Inflammatory macrophage treated with lipopolysaccharide for 1 hour (primary cell): ENCODE results near the gene CASKIN1.

Source experiments
- DNase-seq, 2 donors: peaks; one replicate each; pipeline ENCODE4 v3.0.0-alpha.2; 2020 to 2022

The CASKIN1 gene

DNA sequence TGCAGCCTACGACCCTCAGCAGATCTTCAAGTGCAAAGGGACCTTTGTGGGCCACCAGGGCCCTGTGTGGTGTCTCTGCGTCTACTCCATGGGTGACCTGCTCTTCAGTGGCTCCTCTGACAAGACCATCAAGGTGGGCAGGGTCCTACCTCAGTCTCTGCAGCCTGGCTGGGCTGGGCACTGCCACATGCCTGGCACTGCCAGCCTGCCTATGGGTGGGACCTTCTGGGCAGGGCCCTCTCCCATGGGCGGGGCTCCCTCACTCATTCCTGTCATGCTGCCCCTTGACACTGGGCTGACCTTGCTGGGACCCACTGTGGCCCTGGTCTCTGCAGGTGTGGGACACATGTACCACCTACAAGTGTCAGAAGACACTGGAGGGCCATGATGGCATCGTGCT lies 22.5 kb downstream of the CASKIN1 start:
- DNase-seq = no peak

DNA sequence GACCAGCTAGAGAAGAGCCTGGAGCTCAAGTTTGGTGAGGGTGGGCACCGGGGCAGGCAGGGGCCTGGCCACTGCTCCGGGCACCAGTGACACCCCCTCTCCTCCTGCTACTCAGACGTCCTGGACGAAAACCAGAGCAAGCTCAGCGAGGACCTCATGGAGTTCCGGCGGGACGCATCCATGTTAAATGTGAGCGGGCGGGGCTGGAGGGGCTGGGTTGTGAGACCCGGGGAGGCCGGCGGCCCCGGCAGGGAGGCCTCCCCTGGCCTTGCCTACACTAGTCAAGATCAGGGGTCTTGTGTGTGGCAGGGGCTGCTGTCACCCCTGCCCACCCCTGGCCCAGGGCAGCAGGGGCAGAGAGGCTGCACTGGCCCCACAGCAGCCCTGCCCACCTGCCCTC lies 23.0 kb downstream of the CASKIN1 start:
- DNase-seq = no peak

DNA sequence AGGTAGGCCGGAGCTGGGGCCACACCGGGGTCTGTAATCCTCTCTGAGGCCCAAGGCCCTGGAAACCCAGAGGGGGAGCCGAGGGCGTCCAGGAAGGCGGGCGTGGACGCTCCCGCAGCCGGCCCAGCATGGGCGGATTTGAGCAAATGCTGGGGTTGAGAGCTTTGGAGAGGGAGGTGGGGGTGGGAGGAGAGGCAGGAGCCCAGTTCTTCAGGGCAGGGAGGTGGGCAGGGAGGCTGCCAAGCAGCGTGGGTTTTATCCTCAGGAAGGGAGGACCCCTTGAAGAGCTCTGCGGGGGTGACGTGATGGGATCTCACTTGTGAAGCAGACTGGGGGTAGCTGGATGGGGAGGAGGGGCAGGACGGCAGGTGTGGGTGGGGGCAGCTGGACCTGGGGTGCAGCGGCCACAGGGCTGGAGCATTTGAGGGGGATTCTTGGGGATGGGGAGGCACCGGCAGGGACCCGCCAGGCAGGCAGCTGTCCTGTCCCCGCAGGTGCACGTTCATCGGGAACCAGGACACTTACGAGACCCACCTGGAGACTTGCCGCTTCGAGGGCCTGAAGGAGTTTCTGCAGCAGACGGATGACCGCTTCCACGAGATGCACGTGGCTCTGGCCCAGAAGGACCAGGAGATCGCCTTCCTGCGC lies 23.6 kb downstream of the CASKIN1 start:
- no peak for DNase-seq

DNA sequence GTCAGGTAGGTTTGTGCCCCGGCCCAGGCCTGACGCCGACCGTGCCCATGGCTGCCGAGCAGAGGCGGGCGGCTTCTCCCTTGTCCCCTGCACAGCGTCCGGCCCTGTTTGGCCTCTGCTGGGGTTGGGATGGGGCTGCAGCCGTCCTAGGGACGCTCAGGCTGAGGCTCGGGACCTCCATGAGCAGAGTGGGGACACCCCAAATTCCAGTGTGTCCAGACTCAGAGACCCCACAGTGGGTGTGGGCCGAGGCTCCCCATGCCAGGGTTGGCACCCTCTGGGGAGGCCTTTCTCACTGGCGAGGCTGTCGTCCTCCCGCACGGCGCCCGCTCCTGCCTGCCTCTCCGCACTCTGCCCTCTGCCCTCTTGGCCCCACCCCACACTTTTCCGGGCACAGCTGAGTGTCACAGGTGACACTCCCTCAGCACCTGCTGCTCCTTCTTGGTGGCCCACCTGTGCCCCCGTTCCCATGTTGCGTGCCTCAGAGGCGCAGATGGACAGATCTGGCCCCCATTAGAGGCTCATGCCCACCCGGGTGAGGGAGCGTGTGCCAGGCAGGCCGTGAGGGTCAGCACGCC lies 24.7 kb downstream of the CASKIN1 start:
- no peak for DNase-seq

DNA sequence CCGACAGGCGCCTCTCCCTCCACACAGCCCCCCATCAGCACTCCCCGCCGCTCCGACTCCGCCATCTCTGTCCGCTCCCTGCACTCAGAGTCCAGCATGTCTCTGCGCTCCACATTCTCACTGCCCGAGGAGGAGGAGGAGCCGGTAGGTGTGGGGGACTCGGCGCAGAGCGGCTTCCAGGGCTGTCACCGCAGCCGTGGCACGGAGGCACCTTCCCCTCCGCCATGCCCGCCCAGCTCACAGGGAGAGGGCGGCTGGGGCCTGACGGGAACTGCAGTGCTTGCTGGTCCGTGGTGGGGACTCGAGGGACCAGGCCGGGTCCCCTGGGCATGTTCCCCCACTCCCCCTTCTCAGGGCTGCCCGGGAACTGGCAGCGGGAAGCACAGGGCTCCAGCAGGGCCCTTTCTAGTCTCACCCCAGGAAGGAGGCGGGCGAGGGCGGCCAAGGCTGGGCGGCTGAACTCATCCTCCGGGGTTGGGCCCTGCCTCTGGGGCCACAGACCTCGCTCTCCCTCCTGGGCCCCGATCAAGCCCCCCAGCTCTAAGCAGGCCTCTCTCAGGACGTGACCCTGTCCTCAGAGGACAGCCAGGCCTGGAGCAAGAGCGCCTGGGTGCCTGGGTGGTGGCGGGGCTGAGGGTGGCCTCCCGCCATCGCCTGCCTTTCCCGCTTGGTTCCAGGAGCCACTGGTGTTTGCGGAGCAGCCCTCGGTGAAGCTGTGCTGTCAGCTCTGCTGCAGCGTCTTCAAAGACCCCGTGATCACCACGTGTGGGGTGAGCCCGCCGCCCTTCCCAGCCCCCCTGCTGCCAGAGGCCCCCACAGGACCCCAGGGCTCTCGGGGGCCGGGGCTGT lies 25.6 kb downstream of the CASKIN1 start:
- no peak for DNase-seq

DNA sequence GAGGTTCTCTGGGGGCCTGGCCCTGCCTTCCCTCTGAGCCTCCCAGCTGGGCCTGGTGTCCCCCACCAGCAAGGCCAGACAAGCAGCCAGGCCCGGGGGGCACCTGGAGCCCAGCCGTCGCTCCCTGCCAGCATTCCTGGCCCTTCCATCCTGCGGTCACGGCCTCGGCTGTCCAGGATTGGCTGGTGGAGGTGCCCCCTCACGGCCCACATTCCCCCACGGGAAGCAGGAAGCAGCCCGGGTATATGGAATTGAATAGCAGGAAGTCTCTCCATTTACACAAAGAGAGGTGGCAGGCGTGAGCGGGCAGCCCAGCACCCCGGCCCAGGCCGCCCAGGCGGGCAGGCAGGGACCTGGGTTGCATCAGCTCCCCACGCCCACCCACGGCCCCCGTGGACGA lies 26.3 kb downstream of the CASKIN1 start:
- no peak for DNase-seq

DNA sequence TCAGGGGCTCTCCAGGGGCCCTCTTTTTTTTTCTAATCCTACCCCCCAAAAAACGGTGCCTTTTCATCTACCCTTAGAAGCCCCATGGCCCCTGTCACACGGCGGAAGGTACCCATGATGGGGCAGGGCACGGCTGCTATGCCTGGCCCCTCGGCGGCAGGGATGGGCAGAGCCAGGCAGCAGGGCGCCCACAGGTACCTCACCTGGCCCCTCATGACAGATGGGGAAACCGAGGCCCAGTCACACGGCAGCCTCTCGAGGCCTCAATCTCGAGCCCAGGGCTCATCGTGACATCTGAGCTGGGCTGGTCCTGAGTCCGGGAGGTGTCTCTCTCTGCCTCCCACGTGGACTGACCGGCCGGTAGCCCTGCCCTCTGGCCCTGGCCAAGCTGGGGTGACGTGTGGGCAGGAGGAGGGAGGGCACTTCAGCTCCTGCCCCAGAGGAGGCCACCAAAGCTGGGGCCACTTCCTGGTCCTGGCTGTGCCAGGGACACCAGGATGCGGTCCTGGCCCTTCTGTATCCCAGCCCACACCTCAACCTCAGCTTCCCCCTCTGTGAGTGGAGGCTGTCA lies 29.3 kb downstream of the CASKIN1 start:
- DNase-seq = no peak

DNA sequence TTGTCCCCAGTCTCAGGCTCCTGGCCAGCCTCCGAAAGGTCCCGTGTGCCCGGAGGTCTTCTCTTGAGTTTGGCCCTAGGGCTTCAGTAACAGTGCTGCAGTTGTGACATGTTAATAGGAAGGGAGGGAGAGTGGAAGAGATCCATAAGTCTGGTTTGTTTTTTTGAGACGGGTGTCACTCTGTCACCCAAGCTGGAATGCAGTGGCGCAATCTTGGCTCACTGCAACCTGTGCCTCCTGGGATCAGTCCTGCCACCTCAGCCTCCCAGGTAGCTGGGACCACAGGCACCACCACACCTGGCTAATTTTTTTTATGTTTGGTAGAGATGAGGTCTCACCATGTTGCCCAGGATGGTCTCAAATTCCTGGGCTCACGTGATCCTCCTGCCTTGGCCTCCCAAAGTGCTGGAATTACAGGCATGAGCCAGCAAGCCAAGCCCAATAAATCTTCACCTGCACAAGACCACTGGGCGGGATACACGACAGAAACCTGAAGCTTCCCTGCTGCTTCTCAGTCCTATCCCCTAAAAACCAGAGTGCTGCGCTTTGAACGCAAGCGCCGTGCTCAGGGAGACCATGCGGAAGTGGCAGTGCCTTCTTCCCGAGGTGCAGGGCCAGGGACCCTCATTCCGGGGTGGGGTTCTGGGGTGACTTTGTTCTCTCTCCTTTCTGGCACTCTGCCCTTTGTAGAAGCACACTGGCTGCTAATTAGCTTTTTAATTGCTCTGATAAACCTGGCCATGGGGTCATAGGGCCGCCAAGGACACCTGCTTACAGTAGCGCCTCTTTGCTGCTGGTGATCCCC lies 29.9 kb downstream of the CASKIN1 start:
- DNase-seq = no peak

DNA sequence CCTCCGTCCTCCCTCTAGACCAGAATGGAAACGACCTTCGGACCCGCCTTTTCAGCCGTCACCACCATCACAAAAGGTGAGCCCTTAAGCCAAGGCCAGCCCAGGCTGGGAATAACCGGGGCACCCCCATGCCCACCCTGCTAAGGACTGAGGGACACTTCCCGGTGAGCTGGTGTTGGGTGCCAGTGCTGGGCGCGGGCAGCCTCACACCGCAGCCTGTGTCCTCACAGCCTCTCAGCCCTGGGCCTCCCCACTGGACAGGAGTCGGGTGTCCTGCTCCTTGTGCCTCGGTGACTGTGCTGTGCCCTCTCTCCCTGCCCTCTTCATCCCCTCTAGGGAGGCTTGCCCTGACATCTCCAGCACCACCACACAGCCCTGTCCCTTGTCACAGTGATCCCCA lies 30.5 kb downstream of the CASKIN1 start:
- no peak for DNase-seq

DNA sequence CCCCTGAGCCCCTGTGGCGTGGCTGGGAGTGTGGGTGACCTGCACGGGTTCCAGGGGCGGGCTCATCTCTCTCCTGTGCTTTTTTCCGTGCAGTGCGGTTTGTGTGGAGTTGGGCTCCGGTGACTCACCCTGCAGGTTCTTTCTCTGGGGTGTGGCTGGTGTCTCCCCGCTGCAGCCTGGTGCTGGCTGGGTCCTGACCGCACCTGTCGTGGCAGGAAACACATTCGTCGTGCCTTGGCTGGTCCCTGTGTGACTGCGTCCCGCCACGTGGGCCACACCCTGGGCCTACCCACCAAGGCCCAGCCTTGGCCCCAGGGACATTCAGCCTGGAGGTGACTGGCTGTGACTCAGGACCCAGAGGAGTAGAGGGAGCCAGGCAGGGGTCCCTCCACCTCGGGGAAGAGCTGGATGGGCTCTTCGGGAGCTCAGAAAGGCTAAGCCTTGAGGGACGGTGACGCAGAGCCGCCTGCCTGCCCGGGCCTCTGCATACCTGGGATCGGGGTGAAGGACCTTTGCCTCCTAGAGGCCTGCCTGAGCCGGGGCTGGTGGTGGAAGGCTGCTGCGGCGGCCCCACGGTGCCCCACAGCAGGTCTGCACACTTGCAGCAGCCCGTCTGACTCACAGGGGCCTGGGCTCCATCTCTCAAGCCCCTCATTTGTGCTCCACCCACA lies 33.1 kb downstream of the CASKIN1 start:
- no peak for DNase-seq

DNA sequence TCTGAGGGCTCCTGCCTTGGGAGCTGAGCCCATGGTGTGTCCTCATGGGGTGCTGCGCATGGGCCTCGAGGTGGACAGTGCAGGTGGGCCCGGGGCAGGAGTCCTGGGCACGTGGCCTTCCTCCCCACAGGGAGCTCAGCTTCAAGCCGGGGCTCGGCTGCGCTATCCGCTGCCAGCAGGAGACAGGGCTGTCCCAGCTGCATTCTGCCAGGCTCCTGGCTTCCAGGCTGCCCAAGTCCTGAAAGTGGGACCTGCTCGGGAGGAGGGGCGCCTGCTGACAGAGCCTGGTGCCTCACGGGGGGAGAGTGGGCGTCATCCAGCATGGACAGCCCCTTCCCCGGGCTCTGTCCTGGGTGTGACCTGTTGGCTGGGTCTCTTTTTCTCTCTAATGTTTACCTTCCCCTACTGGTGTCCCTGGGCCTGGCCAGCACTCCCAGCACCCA lies 33.7 kb downstream of the CASKIN1 start:
- no peak for DNase-seq

DNA sequence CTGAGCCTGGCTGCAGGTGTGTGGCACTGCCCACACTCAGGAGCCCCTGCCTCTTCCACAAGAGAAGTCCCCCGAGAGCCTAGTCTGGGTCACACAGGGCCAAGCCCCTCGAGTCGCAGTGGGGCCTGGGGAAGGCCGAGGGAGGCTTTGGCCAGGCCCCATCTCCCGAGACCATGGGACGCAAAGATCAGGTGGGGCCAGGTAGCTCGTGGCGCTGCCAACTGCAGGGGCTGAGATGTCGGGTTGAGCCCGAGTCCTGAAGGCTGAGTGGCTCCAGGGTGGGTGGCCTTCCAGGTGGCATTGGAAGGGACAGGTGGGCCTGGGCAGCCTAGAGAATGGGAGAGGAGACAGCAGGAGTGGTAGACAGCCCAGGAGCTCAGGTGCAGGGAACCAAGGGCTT lies 34.5 kb downstream of the CASKIN1 start:
- no peak for DNase-seq

DNA sequence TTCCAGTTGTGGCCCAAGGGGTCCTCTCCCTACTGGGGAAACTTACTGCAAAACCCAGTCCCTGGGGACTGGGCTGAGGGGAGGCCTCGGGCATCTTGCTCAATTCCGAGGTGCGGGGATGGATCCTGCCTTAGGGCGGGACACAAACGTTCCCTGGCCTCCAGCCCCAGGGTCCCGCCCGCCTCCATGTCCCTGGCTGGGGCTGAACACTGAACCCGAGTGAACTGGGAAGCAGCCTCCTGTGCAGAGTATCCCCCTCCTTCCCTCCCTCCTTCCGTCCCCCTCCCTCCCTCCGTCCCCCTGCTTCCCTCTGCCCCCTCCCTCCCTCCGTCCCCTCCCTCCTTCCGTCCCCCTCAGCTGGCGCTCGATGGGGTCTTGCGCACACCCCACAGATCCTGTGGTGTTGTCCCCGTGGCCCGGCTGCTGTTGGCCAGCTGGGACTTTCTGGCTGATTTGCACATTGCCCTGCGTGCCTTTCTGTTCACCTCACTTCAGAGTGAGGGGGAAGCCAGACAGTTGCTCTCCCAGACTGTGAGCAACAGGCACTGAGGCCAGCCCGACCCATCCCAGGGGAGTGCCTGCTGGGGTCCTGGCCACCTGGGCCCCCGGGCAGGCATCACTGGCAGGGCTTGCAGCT lies 35.4 kb downstream of the CASKIN1 start:
- no peak for DNase-seq

DNA sequence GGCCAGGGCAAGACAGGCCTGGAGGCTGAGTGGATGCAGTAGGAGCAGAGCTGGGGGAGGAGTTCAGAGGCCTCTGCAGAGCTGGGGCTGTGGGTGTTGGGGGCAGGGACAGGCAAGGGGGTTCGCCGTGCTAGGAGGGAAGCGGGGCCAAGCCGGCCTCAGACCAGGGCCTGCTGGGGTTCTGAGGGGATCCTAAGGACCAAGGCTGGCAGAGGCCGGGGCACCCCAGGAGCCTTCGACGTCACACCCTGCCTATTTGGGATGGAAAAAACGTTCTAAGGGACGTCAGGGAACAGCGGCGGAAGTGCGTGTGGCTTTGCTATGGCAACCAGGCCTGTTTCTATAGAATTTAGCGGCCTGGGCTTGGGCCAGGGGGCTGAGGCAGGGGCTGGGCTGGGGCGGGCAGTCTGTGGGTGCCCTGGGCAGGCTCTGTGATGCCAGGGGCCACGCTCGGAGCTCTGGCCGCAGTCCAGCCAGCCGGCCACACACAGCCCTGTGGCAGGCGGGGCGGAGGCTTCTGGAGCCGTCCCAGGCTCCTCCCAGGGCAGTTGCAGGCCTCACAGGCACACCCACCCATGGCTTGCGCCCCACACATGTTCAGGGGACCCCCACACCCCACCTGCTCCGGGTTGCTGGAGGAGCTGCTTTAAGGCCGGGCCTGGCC lies 37.1 kb downstream of the CASKIN1 start:
- no peak for DNase-seq

DNA sequence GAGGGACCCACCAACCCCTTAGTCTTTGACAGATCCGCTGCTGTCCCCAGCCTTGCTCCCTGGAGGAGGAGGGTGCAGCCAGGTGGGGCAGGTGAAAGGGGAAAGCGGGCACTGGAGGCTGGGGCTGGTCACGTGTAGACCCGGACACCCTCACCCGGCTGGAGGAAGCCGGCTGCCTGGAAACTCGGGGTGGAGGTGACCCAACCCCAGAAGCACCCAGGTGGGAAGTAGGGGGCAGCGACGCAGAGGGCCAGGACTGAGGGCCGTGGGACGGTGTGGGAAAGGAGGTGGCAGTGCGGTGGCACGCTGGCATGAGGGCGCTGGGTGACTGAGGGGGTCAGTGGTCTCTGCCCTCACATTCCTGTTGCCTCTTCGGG lies 38.2 kb downstream of the CASKIN1 start:
- DNase-seq = no peak

DNA sequence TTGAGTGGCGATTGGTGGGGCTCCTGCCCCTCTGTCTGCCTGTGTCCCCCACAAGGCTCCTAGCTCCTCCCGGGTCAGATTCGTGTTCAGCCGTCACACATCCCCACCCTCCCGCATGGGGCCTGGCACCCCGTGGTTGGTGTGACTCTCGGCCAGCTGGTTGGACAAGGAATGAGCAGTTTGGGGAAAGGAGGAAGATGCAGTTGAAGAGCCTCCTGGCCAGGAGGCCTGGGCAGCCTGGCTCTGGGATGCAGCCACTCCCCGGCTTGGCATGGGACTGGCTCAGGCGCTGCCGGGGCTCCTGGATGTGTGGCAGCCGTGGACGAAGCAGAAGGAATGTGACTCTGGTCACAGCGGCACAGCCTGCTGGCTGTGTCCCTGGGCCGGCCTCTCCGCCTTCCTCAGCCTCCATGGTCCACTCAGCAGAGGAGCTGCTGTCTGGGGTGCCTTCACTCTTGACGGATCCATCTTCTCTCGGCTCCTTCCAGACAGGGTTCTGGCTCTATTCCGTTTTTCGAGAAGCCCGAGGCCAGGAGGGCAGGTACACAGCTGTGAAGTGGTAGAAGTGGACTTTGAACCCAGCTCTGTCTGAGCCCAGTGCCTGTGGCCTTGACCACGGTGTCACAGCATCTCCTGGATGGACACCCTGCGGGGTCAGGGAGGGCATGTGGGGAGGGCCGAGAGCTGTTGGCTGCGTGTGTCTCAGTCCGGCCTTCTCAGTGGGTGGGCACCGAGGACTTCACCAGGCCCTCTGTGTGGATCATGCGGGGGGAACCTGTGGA lies 38.7 kb downstream of the CASKIN1 start:
- no peak for DNase-seq

DNA sequence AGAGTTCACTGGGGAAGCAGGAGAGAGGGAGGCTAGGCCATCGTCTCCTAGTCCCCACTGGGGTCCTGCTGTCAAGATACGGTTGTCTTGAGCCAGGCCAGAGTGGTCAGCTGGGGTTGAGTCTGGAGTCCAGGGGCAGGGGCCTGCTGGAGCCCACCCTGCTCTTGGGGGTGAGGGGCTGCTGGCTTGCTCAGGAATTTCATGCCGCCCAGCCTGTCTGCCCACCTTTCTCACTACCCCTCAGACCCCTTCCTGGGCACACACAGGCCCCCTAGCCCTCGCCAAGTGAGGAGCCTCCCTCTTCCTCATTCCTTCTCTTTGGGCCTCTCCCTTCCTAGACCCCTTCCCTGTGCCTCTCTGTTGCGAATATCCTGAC lies 39.6 kb downstream of the CASKIN1 start:
- no peak for DNase-seq

DNA sequence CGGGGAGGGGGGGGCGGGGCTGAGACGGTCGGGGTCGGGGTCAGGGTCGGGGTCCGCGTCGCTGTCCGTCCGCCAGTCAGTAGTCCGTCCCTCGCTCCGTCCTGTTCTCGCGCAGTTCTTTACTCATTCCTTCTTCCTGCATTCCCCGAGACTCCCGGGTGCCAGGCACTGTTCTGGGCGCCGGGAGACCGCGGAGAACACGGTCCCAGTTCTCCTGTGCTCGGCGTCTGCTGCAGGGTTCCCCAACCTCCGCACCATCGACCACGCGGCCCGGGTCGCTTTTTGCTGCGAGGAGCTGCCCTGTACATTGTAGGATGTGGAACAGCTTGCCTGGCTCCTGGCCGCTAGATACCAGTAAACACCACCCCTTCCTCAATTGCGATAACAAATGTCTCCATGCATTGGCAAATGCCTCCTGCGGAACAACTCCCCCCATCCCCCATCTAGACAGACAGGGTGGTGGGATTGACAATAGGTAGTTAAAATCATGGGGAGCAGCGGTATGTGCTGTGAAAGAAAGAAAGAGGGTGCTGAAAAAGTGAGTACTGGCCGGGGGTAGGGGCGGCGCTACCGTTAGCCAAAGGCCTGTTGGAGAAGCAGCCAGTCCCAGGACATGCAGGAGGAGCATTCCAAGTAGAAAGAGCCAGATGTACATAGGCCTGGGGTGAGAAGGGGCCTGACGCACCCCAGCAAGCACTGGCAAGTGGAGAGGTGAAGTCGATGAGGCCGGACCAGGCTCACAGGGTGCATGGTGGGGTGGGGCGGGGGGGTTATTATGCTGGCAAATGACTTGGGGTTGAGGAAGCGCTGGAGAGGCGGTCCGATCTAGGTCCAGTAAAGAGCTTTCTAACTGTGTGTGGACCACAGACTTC lies 40.2 kb downstream of the CASKIN1 start:
- peak; percentile 3 to 10 for DNase-seq
